CMK (cell line): ENCODE results near the gene MYBPC3.

ENCODE experiments used
- DNase-seq: peaks from one replicate; pipeline ENCODE4 v3.0.0-alpha.2; 2010; ENCODE audit warnings: low read depth

MYBPC3 gene

DNA sequence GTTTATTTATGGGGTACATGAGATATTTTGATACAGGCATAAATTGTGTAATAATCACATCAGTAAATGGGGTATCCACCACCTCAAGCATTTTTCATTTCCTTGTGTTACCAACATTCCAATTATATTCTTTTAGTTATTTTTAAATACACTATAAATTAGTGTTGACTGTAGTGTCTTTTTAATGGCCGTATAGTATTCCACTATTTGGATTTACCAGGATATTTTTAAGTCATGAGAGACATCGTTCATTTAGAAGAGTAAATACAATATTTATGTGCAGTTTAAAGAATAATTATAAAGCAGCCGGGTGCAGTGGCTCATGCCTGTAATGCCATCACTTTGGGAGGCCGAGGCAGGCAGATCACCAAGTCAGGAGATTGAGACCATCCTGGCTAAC lies 32.0 kb upstream of the MYBPC3 start:
- no peak for DNase-seq

- no peak for DNase-seq
Observed at GRCh38 chr11:47383071-47383470, 30.6 kb upstream of the MYBPC3 start.

DNA sequence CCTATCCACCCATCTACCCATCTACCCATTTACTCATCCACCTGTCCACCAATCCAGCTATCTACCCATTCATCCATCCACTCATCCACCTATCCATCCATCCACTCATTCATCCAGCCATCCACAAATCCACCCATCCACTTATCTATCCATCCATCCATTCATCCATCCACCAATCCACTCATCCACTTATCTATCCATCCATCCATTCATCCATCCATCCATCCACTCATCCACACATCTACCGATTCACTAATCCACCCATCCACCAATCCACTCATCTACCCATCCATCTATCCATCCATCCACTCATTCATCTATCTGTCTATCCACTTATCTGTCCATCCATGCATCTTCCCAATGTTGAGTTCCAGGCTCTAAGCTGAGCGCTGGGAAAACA lies 27.6 kb upstream of the MYBPC3 start:
- DNase-seq = no peak

- no peak for DNase-seq
Observed at GRCh38 chr11:47379317-47379716, 26.8 kb upstream of the MYBPC3 start.

GRCh38 chr11:47378836-47379170 lies 26.3 kb upstream of the MYBPC3 start:
- no peak for DNase-seq

GRCh38 chr11:47378010-47378835 lies 25.7 kb upstream of the MYBPC3 start, which contains the start of gene SPI1:
Gene SPI1 (minus strand): TSS chr11:47378547. CDS start chr11:47378353, 194 bp downstream.
- DNase-seq = peak; percentile 91

DNA sequence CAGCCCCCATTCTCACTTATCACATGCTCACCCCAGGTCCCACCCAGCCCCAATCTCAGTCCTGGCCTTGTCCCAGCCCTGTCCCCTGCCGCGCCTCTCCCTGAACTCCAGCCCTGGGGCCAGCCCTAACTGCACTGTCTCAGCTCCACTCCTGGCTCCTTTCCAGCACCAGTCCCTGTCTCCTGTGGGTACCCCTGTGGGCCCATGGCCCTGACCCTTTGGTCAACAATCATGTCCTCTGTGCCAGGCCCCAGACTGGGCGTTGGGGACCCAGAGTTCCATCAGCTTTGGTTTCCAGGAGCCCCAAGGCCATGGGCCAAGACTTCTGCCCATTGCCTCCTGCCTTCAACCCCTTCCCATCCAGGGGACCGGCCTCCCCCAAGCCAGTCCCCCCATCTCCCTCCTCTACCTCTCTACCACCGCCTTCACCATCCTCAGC lies 25.1 kb upstream of the MYBPC3 start:
- no peak for DNase-seq

GRCh38 chr11:47376525-47377371 lies 24.2 kb upstream of the MYBPC3 start:
- DNase-seq = no peak

- no peak for DNase-seq
Observed at GRCh38 chr11:47376107-47376524, 23.6 kb upstream of the MYBPC3 start.

DNA sequence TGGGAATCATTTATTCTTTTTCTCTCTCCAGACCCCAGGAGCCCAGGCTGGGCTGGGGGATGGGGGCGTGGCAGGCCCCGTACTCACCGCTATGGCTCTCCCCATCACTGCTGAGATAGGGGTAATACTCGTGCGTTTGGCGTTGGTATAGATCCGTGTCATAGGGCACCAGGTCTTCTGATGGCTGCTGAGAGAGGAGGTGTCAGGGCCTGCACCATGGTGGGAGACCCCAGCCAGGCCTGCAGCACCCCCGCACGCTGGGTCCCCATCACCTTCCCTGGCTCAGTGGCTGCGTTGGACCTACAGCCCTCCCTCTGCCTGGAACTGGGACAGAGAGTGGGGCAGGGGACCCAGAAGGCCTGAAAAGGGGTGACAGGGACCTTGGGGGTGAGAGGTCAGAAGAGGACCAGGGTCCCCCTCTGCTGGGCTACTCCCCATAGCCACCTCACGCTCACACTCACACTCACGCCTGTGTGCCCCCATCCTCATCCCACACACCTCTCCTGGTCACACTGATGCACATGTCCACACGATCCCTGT lies 23.1 kb upstream of the MYBPC3 start:
- no peak for DNase-seq

- no peak for DNase-seq
Observed at GRCh38 chr11:47375020-47375419, 22.5 kb upstream of the MYBPC3 start.

DNA sequence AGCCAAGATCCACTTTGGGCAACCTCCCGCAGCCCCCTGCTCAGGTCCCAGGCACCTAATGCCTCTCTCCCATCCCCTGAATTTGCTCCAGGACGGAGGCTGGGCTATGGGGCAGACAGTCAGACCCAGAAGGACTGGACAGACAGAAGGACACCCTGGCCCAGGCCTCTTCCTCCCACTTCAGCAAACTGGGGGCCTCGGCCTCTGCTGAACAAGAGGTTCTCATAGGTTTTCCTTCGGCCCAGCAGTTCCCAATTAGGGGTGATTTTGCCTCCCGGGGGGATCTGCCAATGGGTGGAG lies 22.2 kb upstream of the MYBPC3 start:
- no peak for DNase-seq

DNA sequence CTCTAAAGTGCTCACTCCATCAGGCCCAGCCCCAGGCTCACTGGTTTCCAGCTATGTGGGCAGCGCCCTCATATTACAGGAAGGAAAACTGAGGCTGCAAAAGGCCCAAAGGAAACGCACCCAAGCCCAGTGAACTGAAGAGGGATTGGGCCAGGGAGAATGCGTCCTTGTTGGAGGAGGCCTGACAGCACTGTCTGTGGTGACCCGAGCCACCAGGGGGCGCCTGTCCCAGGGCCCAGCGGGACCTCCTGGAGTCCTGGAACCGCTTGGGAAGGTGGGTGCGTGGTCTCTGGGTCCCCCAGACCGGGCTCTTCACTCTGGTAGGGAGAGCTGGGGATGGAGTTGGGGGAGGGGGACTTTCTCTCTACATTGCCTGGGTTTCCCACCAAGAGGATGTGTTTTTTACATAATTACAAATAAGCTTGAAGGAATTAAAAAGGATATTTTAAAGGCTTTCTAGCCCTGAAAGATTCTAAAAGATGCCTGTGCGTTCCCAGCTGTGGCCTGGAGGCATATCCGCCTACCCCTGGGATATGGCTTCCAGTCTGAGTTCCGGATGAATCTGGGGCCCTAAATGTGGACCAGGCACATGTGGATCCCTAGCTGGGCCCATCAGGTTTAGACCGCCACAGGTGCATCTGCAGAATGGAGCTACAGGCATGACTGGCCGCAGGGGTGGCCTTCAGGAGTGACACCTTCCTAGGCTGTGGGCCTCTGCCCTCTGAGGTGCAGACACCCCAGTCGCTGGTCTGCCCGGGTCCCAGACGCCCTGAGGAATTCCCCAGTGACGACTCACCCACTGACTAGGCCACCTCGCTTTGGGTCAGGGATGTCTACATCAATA lies 21.6 kb upstream of the MYBPC3 start:
- no peak for DNase-seq

GRCh38 chr11:47372422-47372821 lies 19.9 kb upstream of the MYBPC3 start:
- DNase-seq = no peak

DNA sequence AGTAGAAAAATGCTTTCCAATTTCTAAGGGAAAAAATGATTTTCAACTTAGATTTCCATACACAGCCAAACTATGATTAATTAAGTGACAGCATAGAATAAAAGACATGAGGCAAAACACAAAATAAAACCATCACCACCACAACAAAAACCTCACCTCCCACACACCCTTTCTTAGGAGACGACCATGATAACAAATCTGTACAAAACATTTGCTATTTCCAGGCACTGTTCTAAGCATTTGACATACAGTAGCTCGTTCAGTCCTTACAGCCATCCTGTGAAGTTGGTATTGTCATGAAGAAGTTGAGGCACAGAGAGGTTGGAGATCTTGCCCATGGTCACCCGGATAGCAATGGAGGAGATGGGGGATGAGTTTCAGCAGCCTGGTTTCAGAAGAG lies 17.2 kb upstream of the MYBPC3 start:
- no peak for DNase-seq

DNA sequence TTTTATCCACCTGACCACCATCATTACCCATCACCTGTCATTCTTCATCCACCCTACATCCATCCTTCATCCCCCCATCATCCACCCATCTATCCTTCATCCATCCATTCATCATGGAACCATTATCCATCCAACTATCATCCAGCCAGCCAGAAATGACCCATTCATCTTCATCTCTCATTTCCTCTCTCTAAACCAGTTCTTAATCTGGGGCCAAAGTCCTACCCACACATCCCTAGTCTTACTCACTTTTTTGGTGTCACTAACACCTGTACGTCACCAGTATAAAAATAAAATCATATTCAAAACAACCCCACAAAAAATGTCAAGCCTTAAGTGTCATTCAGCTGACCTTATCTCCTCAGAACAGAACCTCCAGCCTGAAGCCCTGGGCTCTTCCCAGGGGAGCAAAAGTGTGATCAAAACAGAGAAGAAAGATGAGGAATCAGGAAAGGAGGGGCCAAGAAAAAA lies 13.6 kb upstream of the MYBPC3 start:
- DNase-seq = no peak

DNA sequence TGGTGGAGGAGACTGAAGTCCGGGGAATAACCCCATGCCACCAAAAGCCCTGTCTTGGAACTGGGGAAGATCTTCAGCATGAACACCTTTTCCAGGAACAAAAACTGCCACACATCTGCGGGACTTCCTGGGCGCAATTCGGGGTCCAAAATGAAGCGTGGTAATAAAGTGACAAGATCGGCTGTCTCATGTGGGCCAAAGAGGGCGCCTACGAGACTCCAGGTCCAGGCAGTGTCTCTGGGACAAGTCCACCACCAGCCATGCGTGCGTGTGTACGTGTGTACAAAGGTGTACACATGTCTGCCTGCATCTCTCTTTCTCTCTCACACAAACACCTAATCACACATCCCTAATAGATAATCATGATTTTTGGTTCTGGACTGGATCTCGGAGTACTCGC lies 8.9 kb upstream of the MYBPC3 start:
- DNase-seq = no peak

GRCh38 chr11:47360341-47360740 lies 7.8 kb upstream of the MYBPC3 start:
- DNase-seq = no peak

DNA sequence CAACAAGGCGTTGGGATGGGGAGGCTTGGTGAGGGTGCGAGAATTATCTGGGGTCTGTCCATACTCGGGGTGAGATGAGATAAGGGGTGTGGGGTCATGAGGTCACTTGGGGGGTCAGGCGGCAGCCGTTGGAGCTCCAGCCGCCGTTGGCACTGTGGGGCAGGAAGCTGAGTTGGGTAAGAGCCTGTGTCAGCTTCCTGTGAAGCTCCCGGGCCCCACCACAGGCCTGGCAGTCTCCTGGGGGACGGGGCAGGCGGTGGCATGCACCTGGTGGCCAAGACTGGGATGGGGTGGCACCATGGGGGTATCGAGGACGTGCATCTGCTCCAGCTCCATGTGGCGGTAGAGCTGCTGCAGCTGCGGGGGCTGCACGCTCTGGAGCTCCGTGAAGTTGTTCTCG lies 7.1 kb upstream of the MYBPC3 start:
- DNase-seq = peak; percentile 32

- no peak for DNase-seq
Observed at GRCh38 chr11:47359162-47359561, 6.7 kb upstream of the MYBPC3 start.

GRCh38 chr11:47358731-47359051 lies 6.2 kb upstream of the MYBPC3 start:
- no peak for DNase-seq

DNA sequence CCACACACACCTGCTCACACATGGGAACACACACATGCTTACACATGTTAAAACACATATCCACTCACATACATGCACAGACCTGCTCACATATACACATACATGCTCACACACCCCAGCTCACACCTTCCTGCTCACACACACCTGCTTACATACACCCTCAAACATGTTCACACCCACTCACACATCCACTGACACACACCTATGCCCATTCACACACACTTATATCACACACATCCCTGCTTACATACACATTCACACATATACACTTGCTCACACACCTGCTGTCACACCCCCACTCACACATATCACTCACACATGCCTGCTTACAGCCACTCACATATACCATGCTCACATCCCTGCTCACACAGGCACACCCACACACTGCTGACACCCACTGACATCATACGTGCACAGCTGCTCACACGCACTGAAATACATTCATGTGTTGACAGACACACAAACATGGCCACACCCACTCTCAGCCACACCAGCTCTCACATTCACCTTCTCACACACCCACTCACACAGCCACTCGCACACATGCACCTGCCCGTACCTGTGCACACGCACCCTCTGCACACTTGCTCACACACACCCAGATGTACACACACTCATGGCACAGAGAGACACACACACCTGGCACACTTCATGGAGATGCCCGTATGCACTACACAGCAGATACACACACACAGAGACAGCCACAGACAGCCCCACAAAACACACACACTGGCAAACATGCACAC lies 5.7 kb upstream of the MYBPC3 start:
- no peak for DNase-seq
